HG03060 (cell line): Measurements from ENCODE around the gene PDE4C.

Experiments used
- ATAC-seq: cut with Tn5 transposase; IDR thresholded peaks from one replicate; pipeline ENCODE4 v1.9.1; 2021; ENCODE audit warnings: low read depth, moderate number of reproducible peaks; ENCODE audit not compliant: unreplicated experiment

The PDE4C gene

DNA sequence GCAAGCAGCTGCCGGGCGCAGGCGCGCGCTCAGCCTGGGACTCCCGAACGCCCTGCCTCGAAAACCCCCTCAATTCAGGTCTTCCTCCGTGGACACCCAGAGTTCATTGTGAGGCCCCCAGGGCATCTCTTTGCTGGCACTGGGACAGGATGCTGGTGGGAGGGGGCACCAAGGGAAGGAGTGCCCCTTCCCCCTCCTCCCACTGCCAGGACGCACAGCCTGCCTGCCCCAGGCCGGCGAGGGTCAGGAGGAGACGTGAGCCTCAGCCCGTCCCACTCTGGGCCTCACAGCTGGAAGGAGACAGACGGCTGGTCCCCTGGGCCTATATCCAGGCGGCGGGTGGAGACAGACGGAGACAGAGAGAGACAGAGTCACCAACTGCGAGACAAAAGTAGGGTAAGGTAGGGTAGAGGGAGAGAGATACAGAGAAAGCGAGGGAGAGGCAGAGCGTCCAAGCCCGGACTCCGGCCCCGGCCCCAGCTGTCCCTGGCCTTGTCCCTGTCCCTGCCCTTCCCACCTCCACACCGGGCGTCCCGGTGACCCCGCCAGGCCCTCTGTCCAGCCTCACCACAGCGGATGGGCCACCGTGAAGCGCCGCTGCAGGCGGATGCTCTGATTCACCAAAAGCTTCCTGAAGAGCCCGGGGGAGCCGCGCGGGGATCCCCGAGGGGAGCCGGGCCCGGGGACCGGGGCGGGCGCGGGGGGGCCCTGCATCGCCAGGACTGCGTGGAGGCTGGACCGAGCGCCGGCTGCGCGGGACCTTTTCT is at the start of gene PDE4C:
Gene PDE4C (minus strand): TSS at position 737 of the 767 bp plus-strand sequence. CDS start 23 bp downstream, at position 714.
- no peak for ATAC-seq

DNA sequence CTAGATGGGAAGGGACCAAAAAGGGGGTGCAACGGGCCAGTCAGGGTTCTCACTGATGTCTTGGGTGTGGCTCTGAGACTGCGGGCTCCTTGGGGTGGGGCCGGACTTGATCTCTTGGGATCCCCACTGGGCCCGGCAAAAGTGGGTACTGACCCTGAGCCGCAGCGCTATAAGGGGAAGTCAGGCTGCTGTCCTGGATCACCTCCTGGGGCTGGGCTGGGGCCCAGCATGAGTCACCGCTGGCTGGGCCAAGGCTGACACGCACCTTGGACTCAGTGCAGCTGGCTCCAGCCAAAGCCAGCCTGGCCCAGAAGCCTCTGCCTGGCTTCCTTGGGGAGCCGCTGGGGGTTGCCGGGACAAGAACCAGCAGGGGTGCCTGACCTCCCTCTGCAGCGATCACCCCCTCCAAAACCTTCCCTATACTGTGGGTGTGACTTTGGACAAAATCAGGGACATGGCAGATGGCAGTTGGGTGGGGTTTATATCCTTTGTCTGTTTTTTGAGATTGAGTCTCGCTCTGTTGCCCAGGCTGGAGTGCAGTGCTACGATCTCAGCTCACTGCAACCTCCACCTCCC is 48.6 kb upstream of the PDE4C start:
- no peak for ATAC-seq

- ATAC-seq: no peak
Observed at GRCh38 chr19:18274219-18274780, 48.1 kb upstream of the PDE4C start, which contains the start of gene IQCN. Gene IQCN (minus strand): TSS chr19:18274452. CDS start chr19:18269478, 4,974 bp downstream.

GRCh38 chr19:18273561-18274218 is 47.5 kb upstream of the PDE4C start:
- ATAC-seq: no peak

DNA sequence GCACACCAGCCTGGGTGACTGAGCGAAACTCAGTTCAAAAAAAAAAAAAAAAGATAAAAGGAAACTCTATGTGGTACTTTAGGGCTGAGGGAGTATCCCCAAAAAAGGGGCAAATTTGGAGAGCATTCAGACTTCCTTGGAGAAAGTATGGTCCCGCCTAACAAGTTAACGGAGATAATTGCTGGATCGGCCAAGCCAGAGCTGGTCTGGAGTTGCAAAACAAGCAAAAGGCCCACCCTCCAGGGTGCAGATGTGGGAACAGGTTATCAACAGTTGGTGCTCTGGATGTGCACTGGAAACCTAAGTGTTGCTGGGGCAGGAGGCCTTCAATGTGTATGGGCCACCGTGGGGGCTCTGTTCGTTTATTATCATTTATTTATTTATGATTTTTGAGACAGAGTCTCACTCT is 45.2 kb upstream of the PDE4C start:
- ATAC-seq: no peak

DNA sequence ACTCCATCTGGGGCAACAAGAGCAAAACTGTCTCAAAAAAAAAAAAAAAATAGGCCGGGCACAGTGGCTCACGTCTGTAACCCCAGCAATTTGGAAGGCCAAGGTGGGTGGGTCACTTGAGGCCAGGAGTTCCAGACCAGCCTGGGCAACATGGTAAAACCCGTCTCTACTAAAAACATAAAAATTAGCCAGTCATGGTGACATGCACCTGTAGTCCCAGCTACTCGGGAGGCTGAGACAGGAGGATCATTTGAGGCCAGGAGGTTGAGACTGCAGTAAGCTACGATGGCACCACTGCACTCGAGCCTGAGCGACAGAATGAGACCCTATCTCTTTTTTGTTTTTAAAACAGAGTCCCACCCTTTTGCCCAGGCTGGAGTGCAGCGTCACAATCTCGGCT is 44.1 kb upstream of the PDE4C start:
- no peak for ATAC-seq

GRCh38 chr19:18269070-18269723 is 43.0 kb upstream of the PDE4C start:
- ATAC-seq: no peak

- ATAC-seq: no peak
Observed at GRCh38 chr19:18266771-18267686, 40.8 kb upstream of the PDE4C start.

DNA sequence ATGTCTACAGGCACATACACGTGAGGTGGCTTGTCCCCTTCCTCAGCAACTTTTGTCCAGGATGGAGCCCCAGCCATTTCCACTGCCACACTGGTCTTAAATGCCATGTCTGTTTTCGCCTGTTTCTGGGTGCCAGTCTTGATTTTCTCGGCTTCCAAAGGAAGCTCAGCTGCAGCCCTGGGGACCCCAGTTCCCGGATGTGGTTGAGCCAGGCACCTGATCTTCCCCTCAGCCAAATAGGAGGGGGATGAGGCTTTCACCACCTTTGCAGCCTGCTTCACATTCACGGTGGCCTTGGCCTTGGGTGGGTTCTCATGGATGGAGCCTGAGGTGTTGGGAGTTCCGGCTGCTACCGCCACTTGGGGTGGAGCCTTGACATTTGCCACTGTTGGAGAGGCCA is 39.3 kb upstream of the PDE4C start:
- no peak for ATAC-seq

DNA sequence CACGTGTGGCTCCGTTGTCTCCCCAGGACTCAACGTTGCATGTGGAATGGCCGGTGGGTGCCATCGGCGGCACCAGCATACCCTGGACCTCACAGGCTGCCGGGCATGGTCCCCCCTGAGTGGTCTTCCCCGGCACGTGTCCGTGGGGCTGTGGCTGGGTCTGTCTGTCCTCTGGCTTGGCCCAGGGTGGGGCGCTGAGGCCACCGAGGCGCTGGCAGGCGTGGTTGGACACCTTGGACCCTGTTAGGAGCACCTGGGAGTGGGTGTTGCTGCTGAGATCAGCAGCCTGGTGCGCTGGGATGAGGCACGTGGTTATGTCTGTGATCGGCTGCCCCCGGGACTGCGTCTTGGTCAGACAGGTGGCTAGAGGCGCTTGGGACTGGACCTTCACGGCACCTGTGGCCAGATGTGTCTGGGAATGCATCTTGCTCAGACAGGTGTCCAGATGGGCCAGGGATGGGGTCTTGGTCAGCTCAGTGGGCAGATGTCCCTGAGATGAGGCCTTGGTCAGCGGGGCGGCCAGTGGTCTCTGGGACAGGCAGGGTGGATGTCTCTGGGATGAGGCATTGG is 38.8 kb upstream of the PDE4C start:
- ATAC-seq: no peak

DNA sequence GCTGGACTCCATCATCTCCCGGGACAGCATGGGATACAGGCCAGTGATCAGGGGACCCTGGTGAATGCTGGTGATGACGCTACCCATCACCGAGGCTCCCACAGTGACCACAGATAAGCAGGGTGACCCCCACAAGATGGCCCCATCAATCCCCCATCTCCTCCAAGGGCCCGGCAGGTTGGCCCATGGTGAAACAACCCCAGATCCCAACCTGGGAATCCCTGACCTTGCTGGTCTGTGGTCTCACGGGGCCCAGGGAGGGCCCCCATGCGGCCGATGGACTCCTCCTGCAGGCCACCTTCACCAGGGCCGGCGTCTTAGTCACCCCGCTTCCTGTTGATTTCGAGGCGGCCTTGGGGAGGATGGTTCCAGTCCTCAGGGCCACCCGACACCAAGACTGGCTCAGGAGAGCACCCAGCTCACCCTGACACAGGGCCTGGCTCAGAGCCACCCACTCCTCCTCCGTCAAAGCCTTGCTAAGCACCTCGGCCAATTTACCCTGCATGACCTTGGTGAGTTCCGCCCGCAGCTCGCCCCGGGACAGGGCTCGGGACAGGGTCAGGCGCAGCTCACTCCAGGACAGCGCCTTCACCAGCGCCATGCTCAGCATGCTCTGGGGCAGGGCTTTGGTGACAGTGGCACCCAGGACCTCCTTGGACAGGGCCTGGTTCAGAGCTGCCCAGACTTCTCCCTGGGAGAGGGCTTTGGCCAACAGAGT is 38.1 kb upstream of the PDE4C start:
- no peak for ATAC-seq

DNA sequence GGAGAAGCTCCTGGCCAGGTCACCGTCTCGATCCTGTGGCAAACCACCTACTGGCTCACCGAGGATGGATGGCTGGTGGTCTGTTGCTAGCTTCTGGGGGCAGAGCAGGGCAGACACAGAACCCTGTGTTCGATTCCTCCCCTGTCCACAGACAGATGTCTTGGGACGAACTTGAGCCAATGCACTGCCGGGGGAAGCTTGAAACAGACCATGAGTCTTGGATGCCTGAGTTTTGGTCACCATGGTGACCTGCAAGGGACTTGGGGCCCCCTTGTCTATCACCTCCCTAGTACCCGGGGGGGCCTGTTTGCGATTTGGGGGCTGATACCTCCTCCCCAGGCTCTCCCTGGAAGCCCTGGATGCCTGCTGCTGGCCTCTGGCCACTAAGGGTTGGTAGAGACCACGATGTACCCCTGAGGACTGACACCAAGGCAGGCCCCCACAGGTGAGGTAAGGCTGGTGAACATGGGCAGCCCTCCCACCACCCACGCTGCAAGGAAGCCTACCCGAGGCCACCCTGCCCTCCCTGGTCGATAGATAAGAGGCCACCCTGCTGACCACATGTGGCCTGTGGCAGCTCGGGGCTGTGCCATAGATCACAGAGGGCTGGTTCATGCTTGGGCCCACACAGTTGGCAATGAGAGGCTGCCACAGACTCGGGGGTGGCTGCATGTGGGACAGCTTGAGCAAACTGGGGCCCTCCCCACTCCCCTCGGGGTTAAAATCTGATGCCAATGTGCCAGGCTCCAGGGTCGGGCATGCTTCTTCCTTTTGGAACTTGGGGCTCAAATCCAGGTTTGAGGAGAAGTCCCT is 37.3 kb upstream of the PDE4C start:
- ATAC-seq: no peak

DNA sequence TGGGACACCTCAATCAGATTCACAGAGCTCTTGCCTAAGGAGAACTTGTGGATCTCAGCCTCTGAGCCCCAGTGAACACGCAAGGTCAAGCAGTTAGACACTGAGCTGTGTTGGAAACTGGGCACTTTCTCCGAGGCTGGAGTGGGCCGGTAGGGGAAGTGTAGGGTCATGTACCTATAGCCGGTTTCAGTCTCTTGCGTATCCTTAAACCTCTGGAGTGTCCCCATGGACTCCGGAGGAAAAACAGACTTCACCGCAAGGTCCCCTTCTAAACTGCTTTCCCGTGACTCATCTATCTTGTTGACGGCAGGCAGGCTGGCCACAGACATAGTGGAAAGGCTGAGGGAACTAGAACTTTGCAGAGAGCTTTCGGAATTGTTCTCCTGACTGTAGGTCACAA is 36.7 kb upstream of the PDE4C start:
- ATAC-seq: no peak

GRCh38 chr19:18262144-18262543 is 35.9 kb upstream of the PDE4C start:
- ATAC-seq: no peak

- no peak for ATAC-seq
Observed at GRCh38 chr19:18261474-18261873, 35.2 kb upstream of the PDE4C start.

- ATAC-seq: no peak
Observed at GRCh38 chr19:18259893-18260292, 33.7 kb upstream of the PDE4C start.

- ATAC-seq: no peak
Observed at GRCh38 chr19:18257503-18258470, 31.5 kb upstream of the PDE4C start.
